H1 (cell line): ENCODE measurements around the gene PRIMA1.

Experiments
- CBX5 ChIP-seq: fragments of 300-800, 300-1000 bp; sonication (generic); IDR thresholded peaks from 2 replicates; pipeline ENCODE4 v1.7.1; 2016; ENCODE audit warnings: antibody characterized with exemption, low read length, low read depth
- CHD1 ChIP-seq: IDR thresholded peaks from 2 replicates; pipeline ENCODE4 v1.6.1; 2012; ENCODE audit warnings: low read depth, low read length, improper control_type of control experiment
- CTCF ChIP-seq, 3 experiments: IDR thresholded peaks; 1 replicate in 2 of 3; 2 replicates in 1 of 3; pipeline versions ENCODE4 v1.5.1 to v1.6.1; 2011; ENCODE audit warnings: low read length in 3 of 3, mild to moderate bottlenecking in 3 of 3, inconsistent platforms in 2 of 3, low read depth in 1 of 3, moderate library complexity in 1 of 3; ENCODE audit not compliant: insufficient read depth in 1 of 3; ENCODE audit errors: control extremely low read depth in 1 of 3
- HDAC6 ChIP-seq: IDR thresholded peaks from one replicate; pipeline ENCODE4 v1.7.1; 2012; ENCODE audit warnings: low read depth, mild to moderate bottlenecking, inconsistent platforms, low read length, moderate library complexity
- POLR2A ChIP-seq, 2 experiments: IDR thresholded peaks; 1 replicate in 1 of 2; 2 replicates in 1 of 2; pipeline ENCODE4 v1.6.1; 2011; ENCODE audit warnings: low read depth in 2 of 2, low read length in 2 of 2, mild to moderate bottlenecking in 2 of 2; ENCODE audit errors: control extremely low read depth in 1 of 2
- RFX5 ChIP-seq: IDR thresholded peaks from 2 replicates; pipeline ENCODE4 v1.6.1; 2011; ENCODE audit warnings: low read depth, low read length, improper control_type of control experiment, borderline replicate concordance
- TAF1 ChIP-seq: IDR thresholded peaks from 2 replicates; pipeline ENCODE4 v1.6.1; 2011; ENCODE audit warnings: mild to moderate bottlenecking, low read depth, low read length

- TF ChIP-seq TAF1: no peak
- no peak for TF ChIP-seq CTCF (IDR thresholded peaks at IDR 0.05; ENCODE audit: control extremely low read depth in 1 of 3, insufficient read depth in 1 of 3, low read depth in 1 of 3, low read length in 3 of 3)
- TF ChIP-seq POLR2A (IDR thresholded peaks at IDR 0.05; ENCODE audit: control extremely low read depth in 1 of 2, low read depth in 2 of 2, low read length in 2 of 2): no peak
- TF ChIP-seq HDAC6: no peak
- no peak for TF ChIP-seq CHD1
- TF ChIP-seq CBX5: no peak
- TF ChIP-seq RFX5: no peak
Observed at GRCh38 chr14:93743270-93744060, 44.8 kb downstream of the PRIMA1 start.
